MM.1S (cell line): ENCODE data around the gene LCP2.

Source experiments
- EZH2 ChIP-seq: fragments of 300-600 bp; sonication (generic); optimal IDR thresholded peaks from 2 replicates; pipeline ENCODE3; 2017; ENCODE audit warnings: low read depth, mild to moderate bottlenecking, antibody characterized with exemption, low read length, mixed read lengths
- TF ChIP-seq, protein P1 (sequence below): fragments of 300-600 bp; sonication (generic); IDR thresholded peaks from 2 replicates; pipeline ENCODE4 v1.5.1; 2016; ENCODE audit warnings: antibody characterized with exemption, low read length, mixed read lengths

DNA sequence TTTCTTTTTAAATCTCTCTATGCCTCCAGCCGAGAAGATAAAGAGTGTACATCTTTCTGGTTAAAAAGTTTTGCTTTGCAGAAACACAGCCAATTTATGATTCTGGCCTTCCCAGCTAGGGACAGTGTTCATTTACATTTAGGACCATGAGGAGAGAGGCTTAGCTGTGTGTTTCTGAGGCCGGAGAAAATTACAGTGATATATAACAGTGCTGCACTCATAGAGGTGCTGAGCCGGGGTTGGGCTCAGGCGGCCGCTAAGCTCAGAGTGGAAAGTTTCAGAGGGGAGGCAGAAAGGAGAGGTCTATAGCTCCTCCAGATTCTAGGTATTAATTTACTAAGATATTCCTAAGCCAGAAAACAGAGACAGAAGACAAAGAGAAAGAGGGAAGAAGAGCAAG lies 37.0 kb upstream of the LCP2 start:
- TF ChIP-seq, protein P1, sequence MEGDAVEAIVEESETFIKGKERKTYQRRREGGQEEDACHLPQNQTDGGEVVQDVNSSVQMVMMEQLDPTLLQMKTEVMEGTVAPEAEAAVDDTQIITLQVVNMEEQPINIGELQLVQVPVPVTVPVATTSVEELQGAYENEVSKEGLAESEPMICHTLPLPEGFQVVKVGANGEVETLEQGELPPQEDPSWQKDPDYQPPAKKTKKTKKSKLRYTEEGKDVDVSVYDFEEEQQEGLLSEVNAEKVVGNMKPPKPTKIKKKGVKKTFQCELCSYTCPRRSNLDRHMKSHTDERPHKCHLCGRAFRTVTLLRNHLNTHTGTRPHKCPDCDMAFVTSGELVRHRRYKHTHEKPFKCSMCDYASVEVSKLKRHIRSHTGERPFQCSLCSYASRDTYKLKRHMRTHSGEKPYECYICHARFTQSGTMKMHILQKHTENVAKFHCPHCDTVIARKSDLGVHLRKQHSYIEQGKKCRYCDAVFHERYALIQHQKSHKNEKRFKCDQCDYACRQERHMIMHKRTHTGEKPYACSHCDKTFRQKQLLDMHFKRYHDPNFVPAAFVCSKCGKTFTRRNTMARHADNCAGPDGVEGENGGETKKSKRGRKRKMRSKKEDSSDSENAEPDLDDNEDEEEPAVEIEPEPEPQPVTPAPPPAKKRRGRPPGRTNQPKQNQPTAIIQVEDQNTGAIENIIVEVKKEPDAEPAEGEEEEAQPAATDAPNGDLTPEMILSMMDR, result no peak
- TF ChIP-seq EZH2, result no peak
